ENCODE data around the gene FOXE1. TPM values are rescaled to one million over a fixed set of nuclear protein-coding genes. Genes with fewer than 3 reads are reported as not detected.

FOXE1 gene
- total and polyA plus RNA-seq, 4 donors: not detected

DNA sequence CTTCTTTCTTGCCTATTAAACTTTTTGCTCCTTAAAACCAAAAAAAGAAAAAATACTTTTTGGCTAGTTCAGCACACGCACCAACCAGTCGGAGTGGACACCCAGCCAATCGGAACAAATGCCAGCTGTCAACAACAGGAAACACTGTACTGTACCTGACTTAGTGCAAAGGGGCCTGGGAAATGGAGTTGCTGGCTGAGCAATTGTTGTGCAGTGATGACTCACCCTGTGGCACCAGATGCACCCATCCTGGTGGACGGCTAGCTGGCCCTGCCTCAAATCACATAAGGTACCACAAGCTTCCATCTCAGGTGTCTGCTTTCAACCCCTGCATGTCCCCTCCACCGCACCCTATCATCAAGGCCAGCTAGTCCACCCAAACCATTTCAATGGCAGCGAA is 20.9 kb downstream of the FOXE1 start:
- H3K4me1 ChIP-seq (ENCODE audit: control insufficient read depth in 4 of 4, insufficient read depth in 4 of 4, low read length in 3 of 4): no peaks in the 10 kb centered on the region

DNA sequence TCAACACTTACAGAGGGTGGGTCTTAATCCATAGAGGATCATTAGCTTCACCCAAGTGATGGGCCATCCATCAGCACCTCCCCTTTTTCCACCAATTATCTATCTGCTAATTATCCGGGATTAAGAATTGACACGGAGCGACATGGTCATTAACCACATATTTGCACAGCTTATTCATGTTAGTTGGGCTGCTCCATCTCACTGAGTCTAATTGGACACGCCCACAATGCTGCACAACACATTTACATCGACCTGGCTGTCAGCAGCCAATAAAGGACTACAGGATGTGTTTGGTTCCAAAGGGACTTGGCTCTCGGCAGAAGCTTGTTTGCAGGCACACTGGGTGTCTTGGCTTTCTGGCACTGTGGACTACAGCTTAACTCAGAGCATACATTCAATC is 21.6 kb downstream of the FOXE1 start:
- TF ChIP-seq RAD21 (IDR thresholded peaks at IDR 0.05) (no peak), SP1 (IDR thresholded peaks at IDR 0.05) (no peak), YY1 (IDR thresholded peaks at IDR 0.05) (no peak), FOXA1 (IDR thresholded peaks at IDR 0.05) (no peak), HNF4G (IDR thresholded peaks at IDR 0.05) (no peak), NR2F2 (IDR thresholded peaks at IDR 0.05) (no peak), TAF1 (conservative IDR thresholded peaks at IDR 0.05) (no peak), GABPA (IDR thresholded peaks at IDR 0.05 in 1 of 2, conservative IDR thresholded peaks at IDR 0.05 in 1 of 2) (no peak), EGR1 (IDR thresholded peaks at IDR 0.05; ENCODE audit: low read depth in 2 of 2) (no peak), RXRA (IDR thresholded peaks at IDR 0.05) (no peak), HNF4A (conservative IDR thresholded peaks at IDR 0.05) (no peak), JUND (IDR thresholded peaks at IDR 0.05) (no peak)
- TF ChIP-seq, protein P1, sequence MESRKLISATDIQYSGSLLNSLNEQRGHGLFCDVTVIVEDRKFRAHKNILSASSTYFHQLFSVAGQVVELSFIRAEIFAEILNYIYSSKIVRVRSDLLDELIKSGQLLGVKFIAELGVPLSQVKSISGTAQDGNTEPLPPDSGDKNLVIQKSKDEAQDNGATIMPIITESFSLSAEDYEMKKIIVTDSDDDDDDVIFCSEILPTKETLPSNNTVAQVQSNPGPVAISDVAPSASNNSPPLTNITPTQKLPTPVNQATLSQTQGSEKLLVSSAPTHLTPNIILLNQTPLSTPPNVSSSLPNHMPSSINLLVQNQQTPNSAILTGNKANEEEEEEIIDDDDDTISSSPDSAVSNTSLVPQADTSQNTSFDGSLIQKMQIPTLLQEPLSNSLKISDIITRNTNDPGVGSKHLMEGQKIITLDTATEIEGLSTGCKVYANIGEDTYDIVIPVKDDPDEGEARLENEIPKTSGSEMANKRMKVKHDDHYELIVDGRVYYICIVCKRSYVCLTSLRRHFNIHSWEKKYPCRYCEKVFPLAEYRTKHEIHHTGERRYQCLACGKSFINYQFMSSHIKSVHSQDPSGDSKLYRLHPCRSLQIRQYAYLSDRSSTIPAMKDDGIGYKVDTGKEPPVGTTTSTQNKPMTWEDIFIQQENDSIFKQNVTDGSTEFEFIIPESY (IDR thresholded peaks at IDR 0.05): no peak
- TF ChIP-seq, protein P2, sequence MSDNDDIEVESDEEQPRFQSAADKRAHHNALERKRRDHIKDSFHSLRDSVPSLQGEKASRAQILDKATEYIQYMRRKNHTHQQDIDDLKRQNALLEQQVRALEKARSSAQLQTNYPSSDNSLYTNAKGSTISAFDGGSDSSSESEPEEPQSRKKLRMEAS (IDR thresholded peaks at IDR 0.05): no peak
- TF ChIP-seq, protein P3, sequence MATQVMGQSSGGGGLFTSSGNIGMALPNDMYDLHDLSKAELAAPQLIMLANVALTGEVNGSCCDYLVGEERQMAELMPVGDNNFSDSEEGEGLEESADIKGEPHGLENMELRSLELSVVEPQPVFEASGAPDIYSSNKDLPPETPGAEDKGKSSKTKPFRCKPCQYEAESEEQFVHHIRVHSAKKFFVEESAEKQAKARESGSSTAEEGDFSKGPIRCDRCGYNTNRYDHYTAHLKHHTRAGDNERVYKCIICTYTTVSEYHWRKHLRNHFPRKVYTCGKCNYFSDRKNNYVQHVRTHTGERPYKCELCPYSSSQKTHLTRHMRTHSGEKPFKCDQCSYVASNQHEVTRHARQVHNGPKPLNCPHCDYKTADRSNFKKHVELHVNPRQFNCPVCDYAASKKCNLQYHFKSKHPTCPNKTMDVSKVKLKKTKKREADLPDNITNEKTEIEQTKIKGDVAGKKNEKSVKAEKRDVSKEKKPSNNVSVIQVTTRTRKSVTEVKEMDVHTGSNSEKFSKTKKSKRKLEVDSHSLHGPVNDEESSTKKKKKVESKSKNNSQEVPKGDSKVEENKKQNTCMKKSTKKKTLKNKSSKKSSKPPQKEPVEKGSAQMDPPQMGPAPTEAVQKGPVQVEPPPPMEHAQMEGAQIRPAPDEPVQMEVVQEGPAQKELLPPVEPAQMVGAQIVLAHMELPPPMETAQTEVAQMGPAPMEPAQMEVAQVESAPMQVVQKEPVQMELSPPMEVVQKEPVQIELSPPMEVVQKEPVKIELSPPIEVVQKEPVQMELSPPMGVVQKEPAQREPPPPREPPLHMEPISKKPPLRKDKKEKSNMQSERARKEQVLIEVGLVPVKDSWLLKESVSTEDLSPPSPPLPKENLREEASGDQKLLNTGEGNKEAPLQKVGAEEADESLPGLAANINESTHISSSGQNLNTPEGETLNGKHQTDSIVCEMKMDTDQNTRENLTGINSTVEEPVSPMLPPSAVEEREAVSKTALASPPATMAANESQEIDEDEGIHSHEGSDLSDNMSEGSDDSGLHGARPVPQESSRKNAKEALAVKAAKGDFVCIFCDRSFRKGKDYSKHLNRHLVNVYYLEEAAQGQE (IDR thresholded peaks at IDR 0.05): no peak
- TF ChIP-seq, protein P4, sequence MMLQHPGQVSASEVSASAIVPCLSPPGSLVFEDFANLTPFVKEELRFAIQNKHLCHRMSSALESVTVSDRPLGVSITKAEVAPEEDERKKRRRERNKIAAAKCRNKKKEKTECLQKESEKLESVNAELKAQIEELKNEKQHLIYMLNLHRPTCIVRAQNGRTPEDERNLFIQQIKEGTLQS (IDR thresholded peaks at IDR 0.05): no peak
- TF ChIP-seq, protein P5, sequence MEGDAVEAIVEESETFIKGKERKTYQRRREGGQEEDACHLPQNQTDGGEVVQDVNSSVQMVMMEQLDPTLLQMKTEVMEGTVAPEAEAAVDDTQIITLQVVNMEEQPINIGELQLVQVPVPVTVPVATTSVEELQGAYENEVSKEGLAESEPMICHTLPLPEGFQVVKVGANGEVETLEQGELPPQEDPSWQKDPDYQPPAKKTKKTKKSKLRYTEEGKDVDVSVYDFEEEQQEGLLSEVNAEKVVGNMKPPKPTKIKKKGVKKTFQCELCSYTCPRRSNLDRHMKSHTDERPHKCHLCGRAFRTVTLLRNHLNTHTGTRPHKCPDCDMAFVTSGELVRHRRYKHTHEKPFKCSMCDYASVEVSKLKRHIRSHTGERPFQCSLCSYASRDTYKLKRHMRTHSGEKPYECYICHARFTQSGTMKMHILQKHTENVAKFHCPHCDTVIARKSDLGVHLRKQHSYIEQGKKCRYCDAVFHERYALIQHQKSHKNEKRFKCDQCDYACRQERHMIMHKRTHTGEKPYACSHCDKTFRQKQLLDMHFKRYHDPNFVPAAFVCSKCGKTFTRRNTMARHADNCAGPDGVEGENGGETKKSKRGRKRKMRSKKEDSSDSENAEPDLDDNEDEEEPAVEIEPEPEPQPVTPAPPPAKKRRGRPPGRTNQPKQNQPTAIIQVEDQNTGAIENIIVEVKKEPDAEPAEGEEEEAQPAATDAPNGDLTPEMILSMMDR (IDR thresholded peaks at IDR 0.05; ENCODE audit: low read depth, low read length, missing input control): no peak
- DNase-seq (ENCODE audit: low spot score): no peak
- Histone ChIP-seq H3K9ac (ENCODE audit: low read depth in 1 of 2, low read length in 2 of 2) (no peak overlapping the region), H3K4me1 (ENCODE audit: control insufficient read depth in 4 of 4, insufficient read depth in 4 of 4, low read length in 3 of 4) (no peaks in the 10 kb centered on the region), H3K9me3 (ENCODE audit: control insufficient read depth in 4 of 4, low read length in 3 of 4) (no peaks in the 10 kb centered on the region), H3K27me3 (ENCODE audit: control insufficient read depth in 4 of 4, insufficient read depth in 4 of 4, low read length in 3 of 4) (no peaks in the 10 kb centered on the region), H3K36me3 (ENCODE audit: control insufficient read depth in 4 of 4, insufficient read depth in 3 of 4, low read depth in 1 of 4, low read length in 3 of 4) (no peaks in the 10 kb centered on the region), H3K4me3 (ENCODE audit: low read depth in 1 of 3, low read length in 3 of 3) (no peak overlapping the region), H3K27ac (ENCODE audit: low read depth in 1 of 2, low read length in 2 of 2) (no peak overlapping the region)
- WGBS: 77% methylated on average over 6 of the region's 6 CpGs

More for the DNA sequence above, 20.9 kb downstream of the FOXE1 start:
- Histone ChIP-seq H3K9me3 (ENCODE audit: control insufficient read depth in 4 of 4, low read length in 3 of 4) (no peaks in the 10 kb centered on the region), H3K27me3 (ENCODE audit: control insufficient read depth in 4 of 4, insufficient read depth in 4 of 4, low read length in 3 of 4) (no peaks in the 10 kb centered on the region), H3K27ac (ENCODE audit: low read depth in 1 of 2, low read length in 2 of 2) (no peak overlapping the region), H3K36me3 (ENCODE audit: control insufficient read depth in 4 of 4, insufficient read depth in 3 of 4, low read depth in 1 of 4, low read length in 3 of 4) (no peaks in the 10 kb centered on the region), H3K4me3 (ENCODE audit: low read depth in 1 of 3, low read length in 3 of 3) (no peak overlapping the region), H3K9ac (ENCODE audit: low read depth in 1 of 2, low read length in 2 of 2) (no peak overlapping the region)
- 87% methylated on average over 6 of the region's 6 CpGs for WGBS
- DNase-seq (ENCODE audit: low spot score): no peak
- TF ChIP-seq RXRA (IDR thresholded peaks at IDR 0.05): no peak
- TF ChIP-seq, protein P2 (IDR thresholded peaks at IDR 0.05): no peak
- TF ChIP-seq, protein P4 (IDR thresholded peaks at IDR 0.05): no peak
- TF ChIP-seq, protein P5 (IDR thresholded peaks at IDR 0.05; ENCODE audit: low read depth, low read length, missing input control): no peak
- no peak for TF ChIP-seq RAD21 (IDR thresholded peaks at IDR 0.05)

Data from liver (tissue), 9 donors.